HL-60 (cell line): ENCODE results near the gene KANK3.

Experiments used
- CTCF ChIP-seq: IDR thresholded peaks from one replicate; pipeline ENCODE4 v1.5.1; 2011; ENCODE audit warnings: low read length, control low read depth, inconsistent platforms; ENCODE audit not compliant: insufficient read depth
- GABPA ChIP-seq: IDR thresholded peaks from 2 replicates; pipeline ENCODE4 v1.6.1; 2012; ENCODE audit warnings: low read depth
- POLR2AphosphoS5 ChIP-seq: IDR thresholded peaks from 2 replicates; pipeline ENCODE4 v1.6.1; 2012; ENCODE audit warnings: low read depth

DNA sequence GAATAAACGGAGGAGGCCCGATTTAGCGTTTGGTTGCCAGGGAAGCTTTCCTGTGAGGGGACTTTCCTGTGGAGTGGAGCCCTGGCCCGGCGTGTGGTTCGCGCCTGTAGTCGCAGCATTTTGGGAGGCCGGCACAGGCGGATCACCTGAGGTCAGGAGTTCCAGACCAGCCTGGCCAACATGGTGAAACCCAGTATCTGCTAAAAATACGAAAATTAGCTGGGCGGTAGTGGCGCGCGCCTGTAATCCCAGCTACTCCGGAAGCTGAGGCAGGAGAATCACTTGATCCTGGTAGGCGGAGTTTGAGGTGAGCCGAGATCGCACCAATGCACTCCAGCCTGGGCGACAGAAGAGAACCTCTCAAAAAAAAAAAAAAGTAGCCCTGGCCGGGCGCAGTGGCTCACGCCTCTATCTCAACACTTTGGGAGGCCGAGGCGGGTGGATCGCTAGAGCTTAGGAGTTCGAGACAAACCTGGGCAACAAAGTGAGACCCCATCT is 6.9 kb downstream of the KANK3 start:
- TF ChIP-seq CTCF (no peak), GABPA (no peak), POLR2AphosphoS5 (no peak)
